HG02642 (cell line): ENCODE measurements around the gene SHANK2.

ENCODE experiments used
- ATAC-seq: cut with Tn5 transposase; IDR thresholded peaks from one replicate; pipeline ENCODE4 v1.9.1; 2021; ENCODE audit warnings: mild to moderate bottlenecking; ENCODE audit not compliant: unreplicated experiment, poor library complexity

SHANK2 gene

DNA sequence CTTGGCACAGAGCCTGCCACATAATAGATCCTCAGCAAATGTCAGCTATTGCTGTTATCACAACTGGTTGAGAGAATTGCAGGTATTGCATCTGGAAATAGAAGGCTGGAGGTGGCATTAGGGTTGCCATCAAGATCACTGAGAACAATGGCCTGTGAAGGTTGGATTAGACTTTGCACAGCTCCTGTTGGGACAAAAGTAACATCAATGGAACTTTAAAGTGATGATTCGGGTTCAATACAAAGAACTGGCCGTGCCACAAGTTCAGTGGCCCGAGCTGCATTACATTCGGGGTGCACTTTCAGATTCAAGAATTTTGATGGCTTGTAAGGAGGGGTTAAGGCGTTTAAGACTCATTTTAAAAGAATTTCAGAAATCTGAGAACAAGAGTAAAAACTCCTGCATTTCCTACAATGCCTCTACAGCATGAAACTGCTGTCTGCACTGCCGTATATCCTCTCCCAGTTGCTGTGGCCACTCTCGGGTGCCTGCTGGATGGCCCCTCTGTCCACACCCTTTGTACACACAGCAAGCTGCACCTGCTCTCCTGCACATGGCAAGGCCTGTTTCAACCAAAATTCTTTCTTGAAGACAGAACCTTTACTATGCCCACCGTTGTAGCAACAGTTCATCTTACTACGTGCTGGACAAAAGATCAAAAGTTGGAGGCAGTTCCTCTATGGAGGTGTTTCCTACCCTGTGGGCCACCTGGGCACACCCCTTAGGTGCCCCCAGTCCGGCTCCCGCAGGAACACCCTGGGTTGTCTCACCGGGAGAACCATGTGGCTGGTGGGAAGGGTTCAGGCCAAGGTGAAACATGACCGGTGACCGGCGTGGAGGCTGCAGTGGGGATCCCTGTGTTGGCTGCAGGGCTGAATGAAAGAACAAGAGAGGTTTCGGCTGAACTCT lies 17.5 kb upstream of the SHANK2 start:
- no peak for ATAC-seq

DNA sequence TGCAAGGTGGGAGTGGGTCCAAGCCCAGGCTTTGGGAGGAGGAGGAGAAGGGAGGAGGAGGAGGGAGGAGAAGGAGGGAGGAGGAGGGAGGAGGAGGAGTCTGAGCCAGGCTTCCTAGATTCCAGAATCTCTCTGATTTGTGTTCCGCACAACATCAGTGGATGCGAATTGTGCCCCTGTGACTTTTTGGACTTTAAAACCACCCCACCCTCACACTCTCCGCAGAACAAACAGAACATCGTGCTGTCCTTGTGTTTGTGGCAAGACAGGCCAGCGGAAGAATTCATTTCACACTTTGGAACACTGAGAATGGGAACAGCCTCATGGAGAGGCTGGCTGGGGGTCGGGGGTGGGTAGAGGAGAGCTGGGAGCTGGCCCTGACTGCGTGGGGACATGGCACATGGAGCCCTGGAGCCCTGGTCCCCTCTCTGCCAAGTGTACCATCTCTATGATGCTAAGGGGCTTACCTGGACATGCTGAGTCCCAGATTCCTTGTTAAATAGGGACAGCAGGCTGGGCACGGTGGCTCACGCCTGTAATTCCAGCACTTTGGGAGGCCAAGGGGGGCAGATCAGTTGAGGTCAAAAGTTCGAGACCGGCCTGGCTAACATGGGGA lies 16.4 kb upstream of the SHANK2 start:
- no peak for ATAC-seq

DNA sequence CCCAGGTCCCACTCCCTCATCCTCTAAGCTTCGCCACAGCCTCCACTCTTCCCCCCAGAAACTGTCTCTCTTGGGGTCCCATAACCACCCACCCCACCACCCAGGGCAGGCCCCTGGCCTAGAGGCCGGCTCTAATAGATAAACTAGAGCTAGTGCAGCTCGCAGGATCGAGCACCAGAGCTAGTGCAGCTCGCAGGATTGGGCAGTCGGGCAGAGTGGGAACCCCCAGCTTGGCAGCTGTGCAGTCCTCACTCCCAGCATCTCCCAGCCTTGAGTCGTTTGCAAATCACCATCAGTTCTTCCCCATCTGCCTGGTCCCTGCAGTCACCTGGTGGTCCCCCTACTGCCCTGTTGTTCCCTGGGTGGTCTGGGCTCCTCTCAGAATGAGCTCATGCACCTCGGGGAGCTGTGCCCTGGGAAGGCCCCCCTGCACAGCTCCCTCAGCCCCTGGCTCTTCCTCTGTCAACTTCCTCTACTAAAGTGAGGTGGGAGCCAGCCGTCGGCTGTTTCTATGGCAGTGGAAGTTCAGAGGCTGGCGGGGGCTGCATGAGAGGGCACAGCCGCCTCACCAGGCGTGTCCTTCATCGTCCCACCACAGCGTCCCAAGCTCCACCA lies 15.5 kb upstream of the SHANK2 start:
- no peak for ATAC-seq

GRCh38 chr11:71266114-71266833 lies 13.9 kb upstream of the SHANK2 start:
- no peak for ATAC-seq

DNA sequence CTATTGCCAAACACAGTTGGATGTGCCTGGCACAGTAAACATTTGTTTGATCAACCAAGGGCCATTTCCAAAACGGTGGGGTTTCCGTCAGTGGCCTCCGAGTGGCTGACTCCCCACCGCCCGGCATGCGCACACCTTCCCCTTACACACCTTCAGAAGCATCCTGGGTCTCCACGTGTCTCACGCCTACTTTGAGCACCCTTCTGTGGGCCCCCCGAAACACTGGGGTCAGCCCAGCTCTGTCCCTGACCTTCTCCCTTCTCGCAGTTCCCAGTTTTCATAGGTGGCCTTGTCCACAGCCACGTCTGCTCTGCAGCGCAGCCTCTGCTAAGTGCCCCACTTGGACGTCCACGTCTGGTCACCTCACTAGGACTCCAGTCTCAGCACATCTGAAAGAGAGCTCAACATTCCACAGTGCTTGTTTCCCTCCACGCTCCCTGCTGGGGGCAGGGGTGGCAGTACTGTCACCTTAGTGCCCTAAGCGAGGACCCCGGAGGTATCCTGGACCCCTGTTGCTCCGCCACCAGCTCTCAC lies 13.2 kb upstream of the SHANK2 start:
- no peak for ATAC-seq

DNA sequence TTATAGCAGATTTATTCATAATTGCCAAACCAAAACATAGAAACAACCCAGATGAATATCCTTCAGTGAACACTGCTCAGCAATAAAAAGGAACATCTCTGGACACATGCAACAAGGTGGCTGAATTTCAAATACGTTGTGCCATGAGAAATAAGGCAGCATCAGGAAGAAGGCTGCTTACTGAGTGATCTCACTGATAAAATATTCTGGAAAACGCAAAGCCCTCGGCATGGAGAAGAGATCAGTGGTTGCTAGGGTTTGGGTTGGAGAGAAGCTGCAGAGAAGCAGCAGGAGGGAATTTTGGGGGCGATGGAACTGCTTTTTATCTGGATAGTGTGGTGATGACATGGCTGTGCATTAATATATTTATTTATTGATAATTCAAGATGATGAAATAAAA lies 11.0 kb upstream of the SHANK2 start:
- no peak for ATAC-seq

DNA sequence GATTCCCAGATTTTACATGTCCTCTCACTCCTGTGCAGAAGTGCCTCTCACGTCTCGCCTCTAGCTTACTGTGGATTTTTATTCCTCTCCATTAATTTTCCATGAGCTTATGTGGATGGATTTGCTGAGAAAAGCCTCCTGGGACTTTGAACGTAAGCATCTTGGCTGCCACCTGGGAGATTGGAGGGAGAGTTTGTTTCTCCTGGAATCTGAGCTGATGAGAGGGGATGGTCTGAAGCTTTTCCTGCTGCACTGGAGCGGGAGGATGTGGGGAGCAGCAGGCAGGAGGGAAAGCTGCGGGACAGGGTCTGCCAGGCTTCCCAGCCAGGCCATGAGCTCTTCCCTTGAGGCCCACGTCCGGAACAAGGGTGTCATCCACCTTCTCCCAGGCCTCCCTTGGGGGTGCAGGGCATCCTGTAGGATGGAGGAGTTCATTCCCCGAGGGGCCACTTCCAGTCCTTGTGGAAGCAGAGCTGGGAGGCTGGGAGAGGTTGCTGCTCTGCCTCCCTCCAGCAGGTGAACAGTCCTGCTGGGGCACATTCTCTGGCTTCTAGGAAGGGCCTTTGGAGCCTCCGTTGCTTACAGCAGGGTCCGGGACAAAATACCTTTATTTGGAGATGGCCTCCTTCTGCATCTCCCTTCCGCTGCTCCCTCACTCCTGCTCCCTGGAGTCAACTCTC lies 3.6 kb upstream of the SHANK2 start:
- no peak for ATAC-seq

DNA sequence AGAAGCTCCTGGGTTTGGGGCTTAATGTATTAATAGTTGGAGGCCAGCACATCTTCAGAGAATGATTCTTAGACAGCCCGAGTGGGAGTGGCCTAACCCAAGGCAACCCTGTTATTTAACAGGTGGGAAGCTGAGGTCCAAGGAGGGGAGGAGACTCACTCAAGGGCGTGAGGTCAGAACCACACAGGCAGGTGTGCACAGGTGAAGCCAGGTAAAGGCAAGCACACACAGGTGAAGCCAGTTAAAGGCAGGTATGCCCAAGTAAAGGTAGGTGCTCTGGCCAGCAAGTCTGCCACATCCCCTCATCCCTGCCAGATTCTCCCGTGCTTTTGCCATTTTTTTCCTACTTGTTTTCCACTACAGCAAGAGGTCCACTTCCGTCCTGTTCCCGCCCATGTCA lies 2.9 kb upstream of the SHANK2 start:
- no peak for ATAC-seq

- no peak for ATAC-seq
Observed at GRCh38 chr11:71253794-71254193, 1.4 kb upstream of the SHANK2 start.

DNA sequence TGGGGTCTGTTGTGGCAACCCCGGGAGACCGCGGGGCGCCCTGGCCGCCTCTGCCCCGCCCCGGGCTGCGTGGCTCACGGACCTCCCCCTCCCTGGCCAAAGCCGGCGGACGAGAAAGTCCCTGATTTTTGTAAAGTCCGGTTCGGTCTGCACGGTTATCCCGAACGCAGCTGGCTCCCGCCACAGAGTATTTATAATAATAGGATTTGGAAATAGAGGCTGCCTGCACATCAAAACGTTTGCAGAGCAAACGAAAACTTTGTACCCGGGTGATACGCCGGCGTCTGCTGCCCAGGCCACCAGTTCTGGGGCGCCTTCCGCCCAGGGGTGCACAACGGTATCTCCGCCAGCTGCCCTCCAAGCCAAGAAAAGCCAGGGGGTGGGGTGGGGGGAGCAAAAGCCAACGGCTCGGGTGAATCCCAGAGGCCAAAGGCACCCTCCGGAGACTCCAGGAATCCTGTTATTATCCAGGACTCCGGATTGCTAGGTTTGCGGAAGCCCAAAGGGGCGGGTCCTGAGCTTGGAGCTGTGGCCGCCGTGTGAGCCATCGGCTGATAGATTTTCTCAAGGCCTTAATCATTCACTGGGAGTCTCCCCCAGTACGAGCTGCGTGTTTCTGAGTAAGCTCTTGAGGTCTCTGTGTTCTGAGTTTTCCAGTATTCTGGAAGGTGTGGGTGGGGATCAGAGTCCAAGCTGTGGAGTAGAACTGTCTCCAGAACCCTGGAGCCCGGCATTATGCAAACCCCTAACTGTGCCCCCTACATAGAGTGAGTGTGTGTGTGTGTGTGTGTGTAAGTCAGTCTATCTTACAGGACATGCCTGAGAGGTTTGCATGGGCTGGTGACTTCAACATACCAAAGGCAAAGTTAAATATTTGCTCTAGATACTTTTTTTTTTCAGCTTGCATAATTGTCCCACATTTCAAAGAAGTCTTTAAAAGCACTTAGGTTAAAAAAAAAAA lies 673 bp upstream of the SHANK2 start:
- ATAC-seq: no peak

DNA sequence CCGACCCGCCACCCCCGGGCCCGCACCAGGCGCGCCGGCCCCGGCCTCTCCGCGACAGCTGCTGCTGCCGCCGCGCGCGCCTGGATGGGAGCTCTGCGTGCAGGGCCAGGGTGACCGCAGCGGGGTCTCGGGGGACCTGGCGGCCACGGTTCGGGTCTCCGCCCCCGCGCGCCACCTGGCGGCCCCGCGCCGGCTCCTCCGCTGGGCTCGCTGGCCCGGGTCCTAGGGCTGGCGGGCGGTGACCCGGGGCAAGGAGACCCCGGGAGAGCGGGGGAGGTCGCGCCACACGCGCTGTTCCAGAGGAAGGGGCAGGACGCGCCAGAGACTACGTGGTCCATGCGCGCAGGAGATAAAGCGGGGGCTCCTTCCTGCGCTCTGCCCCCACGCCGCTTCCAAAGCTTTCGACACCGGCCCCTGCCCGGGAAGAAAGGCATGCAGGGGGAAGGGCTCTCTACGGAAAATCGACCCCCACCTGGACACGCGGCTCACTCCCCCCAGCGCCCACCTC lies 562 bp downstream of the SHANK2 start:
- ATAC-seq: peak; percentile 41

DNA sequence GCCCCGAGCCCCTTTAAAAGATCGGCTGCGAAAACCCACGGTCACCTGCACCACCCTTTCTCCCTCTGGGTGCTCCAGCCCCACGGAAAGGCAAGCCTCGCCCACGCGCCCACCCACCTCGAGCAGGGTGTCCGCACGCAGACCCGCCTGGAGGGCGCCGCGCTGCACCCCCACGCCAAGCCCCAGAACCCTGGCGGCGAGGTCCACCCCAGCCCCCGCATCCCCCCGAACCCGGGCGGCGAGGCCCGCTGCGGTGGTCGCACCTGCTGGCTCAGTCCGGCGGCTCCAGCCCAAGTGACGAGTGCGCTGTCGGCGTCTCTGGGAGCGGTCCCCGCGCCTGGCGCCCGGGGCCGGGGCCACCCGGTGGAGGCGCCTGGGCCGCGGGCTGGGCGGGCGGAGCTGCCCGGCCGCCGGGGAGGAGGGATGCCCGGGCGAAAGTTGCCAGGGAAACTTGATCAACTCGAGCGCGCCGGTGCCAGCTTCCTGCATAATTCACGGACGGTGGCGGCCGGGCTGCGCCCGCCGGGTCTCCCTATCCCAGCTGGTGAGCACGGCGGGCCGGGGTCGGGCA lies 1.1 kb downstream of the SHANK2 start:
- ATAC-seq: peak; percentile 9

GRCh38 chr11:71250523-71251150 lies 1.7 kb downstream of the SHANK2 start:
- ATAC-seq: no peak

DNA sequence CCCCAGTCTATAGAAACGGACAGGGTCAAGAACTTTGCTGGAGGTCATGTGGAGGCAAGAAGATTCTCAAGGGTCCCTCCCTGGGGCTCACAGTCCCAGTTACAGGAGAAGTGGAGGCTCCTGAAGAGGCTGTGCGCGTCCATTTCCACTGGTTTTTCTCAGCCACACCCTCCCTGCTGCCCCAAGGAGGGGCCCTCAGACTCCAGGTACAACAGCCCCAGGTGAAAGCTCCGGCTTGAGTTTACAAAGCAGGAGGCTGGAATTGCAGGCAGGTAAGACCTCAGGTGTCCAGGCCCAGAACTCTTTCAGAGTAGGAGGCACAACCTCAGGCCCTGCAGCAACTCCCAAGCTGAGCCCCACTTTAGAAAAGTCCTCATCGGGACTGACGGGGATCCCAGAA lies 3.1 kb downstream of the SHANK2 start:
- no peak for ATAC-seq

- ATAC-seq: no peak
Observed at GRCh38 chr11:71248656-71249055, 3.7 kb downstream of the SHANK2 start.

GRCh38 chr11:71248251-71248570 lies 4.2 kb downstream of the SHANK2 start:
- ATAC-seq: no peak

GRCh38 chr11:71247551-71248250 lies 4.7 kb downstream of the SHANK2 start:
- no peak for ATAC-seq
